GM19240 (cell line): Measurements from ENCODE around the gene PNPLA2.

ENCODE experiments used
- DNase-seq: peaks from one replicate; pipeline ENCODE4 v3.0.0; 2011; ENCODE audit warnings: low spot score; ENCODE audit not compliant: insufficient read length

PNPLA2 gene

GRCh38 chr11:858053-858761 is 39.5 kb downstream of the PNPLA2 start:
- no peak for DNase-seq

- no peak for DNase-seq
Observed at GRCh38 chr11:858762-859339, 40.1 kb downstream of the PNPLA2 start.

GRCh38 chr11:859394-860131 is 40.8 kb downstream of the PNPLA2 start:
- DNase-seq = no peak

GRCh38 chr11:860234-861104 is 41.8 kb downstream of the PNPLA2 start:
- no peak for DNase-seq

GRCh38 chr11:861105-861479 is 42.4 kb downstream of the PNPLA2 start:
- no peak for DNase-seq

- DNase-seq = no peak
Observed at GRCh38 chr11:862081-862661, 43.5 kb downstream of the PNPLA2 start.

GRCh38 chr11:862696-863022 is 43.9 kb downstream of the PNPLA2 start:
- no peak for DNase-seq

- no peak for DNase-seq
Observed at GRCh38 chr11:863023-863909, 44.6 kb downstream of the PNPLA2 start.

- no peak for DNase-seq
Observed at GRCh38 chr11:863910-864827, 45.5 kb downstream of the PNPLA2 start.

GRCh38 chr11:864898-865297 is 46.2 kb downstream of the PNPLA2 start:
- no peak for DNase-seq

- no peak for DNase-seq
Observed at GRCh38 chr11:865462-866430, 47.0 kb downstream of the PNPLA2 start.

GRCh38 chr11:866481-866880 is 47.8 kb downstream of the PNPLA2 start:
- DNase-seq = no peak

GRCh38 chr11:867856-868358 is 49.2 kb downstream of the PNPLA2 start:
- no peak for DNase-seq

- DNase-seq = no peak
Observed at GRCh38 chr11:868394-868793, 49.7 kb downstream of the PNPLA2 start.

GRCh38 chr11:868802-869201 is 50.1 kb downstream of the PNPLA2 start:
- DNase-seq = no peak

- DNase-seq = no peak
Observed at GRCh38 chr11:869399-870126, 50.8 kb downstream of the PNPLA2 start.

- DNase-seq = no peak
Observed at GRCh38 chr11:870127-870413, 51.4 kb downstream of the PNPLA2 start.

- DNase-seq = no peak
Observed at GRCh38 chr11:870418-870817, 51.7 kb downstream of the PNPLA2 start.
